GM10266 (cell line): Measurements from ENCODE around the gene ZNF732.
"Not testable (repeated sequence)": the region's sequence is repeated elsewhere in the genome, so short reads cannot be mapped to it uniquely, and the experiment has no call there.

Experiments
- DNase-seq: peaks from one replicate; pipeline ENCODE4 v3.0.0; 2012; ENCODE audit errors: extremely low spot score
- TF ChIP-seq, protein P1 (sequence below): IDR thresholded peaks from 2 replicates; pipeline ENCODE4 v1.5.1; 2012; ENCODE audit warnings: mild to moderate bottlenecking, low read depth; ENCODE audit not compliant: control insufficient read depth, insufficient read depth; ENCODE audit errors: missing control alignments

ZNF732 gene

DNA sequence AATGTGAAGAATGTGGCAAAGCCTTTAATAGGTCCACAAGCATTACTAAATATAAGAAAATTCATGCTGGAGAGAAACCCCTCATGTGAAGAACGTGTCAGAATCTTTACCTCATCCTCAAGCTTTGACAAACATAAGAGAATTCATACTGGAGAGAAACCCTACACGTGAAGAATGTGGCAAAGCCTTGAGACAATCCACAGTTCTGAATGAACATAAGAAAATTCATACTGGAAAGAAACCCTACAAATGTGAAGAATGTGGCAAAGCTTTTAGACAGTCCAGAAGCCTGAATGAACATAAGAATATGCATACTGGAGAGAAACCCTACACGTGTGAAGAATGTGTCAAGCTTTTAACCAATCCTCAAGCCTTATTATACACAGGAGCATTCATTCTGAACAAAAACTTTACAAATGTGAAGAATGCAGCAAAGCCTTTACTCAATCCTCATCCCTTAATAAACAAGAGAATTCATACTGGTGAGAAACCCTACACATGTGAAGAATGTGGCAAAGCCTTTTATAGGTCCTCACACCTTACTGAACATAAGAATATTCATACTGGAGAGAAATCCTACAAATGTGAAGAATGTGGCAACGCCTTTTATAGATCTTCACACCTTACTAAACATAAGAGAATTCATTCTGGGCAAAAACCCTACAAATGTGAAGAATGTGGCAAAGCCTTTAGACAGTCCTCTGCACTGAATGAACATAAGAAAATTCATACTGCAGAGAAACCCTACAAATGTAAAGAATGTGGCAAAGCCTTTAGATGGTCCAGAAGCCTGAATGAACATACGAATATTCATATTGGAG, 51.1 kb downstream of the ZNF732 start:
- TF ChIP-seq, protein P1, sequence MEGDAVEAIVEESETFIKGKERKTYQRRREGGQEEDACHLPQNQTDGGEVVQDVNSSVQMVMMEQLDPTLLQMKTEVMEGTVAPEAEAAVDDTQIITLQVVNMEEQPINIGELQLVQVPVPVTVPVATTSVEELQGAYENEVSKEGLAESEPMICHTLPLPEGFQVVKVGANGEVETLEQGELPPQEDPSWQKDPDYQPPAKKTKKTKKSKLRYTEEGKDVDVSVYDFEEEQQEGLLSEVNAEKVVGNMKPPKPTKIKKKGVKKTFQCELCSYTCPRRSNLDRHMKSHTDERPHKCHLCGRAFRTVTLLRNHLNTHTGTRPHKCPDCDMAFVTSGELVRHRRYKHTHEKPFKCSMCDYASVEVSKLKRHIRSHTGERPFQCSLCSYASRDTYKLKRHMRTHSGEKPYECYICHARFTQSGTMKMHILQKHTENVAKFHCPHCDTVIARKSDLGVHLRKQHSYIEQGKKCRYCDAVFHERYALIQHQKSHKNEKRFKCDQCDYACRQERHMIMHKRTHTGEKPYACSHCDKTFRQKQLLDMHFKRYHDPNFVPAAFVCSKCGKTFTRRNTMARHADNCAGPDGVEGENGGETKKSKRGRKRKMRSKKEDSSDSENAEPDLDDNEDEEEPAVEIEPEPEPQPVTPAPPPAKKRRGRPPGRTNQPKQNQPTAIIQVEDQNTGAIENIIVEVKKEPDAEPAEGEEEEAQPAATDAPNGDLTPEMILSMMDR = no peak
- no peak for DNase-seq

DNA sequence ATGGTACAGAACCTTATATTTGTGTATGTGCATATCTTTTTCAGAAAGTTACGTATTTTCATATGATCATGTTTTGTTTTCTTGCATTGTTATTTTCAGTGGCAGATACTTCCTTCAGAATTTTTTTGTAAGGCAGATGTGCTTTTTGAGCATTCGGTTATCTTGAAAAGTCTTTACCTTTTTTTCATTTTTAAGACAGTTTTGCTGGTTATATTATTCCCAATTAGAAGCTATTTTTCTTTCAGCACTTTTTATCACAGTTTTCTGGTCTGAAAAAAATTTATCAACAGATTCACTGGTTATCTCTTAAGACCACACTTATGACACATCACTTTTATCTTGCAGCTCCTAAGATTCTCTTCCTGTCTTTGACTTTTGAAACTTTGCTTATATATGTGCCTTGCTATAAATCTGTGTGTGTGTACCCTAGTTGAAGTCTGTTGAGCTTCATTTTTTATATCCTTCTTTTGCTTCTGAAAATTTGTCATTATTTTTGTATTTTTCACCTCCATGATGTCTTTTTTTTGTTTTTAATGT, 53.1 kb downstream of the ZNF732 start:
- no peak for DNase-seq
- TF ChIP-seq, protein P1 = no peak

DNA sequence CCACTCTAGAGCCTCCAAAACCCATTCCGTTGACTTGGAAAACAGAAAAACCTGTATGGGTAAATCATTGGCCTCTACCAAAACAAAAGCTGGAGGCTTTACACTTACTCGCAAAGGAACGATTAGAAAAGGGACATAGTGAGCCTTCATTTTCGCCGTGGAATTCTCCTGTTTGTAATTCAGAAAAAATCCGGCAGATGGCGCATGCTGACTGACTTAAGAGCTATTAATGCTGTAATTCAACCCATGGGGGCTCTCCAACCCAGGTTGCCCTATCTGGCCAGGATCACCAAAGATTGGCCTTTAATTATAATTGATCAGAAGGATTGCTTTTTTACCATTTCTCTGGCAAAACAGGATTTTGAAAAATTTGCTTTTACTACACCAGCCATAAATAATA, 60.8 kb downstream of the ZNF732 start:
- TF ChIP-seq, protein P1 = peak; percentile 54

DNA sequence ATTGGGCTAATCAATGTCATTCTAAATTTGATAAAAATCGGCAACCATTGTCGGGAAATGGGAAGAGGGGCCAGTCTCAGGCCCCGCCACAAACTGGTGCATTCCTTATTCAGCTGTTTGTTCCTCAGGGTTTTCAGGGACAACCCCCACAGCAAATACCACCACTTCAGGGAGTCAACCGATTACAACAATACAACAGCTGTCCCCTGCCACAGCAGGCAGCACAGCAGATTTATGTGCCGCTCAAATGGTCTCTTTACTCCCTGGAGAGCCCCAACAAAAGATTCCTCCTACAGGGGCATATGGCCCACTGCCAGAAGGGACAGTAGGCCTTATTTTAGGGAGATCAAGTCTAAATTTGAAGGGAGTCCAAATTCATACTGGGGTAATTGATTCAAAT, 61.8 kb downstream of the ZNF732 start:
- TF ChIP-seq, protein P1 = no peak
- DNase-seq = no peak

More for the DNA sequence above, 60.8 kb downstream of the ZNF732 start:
- DNase-seq = peak; percentile 11

DNA sequence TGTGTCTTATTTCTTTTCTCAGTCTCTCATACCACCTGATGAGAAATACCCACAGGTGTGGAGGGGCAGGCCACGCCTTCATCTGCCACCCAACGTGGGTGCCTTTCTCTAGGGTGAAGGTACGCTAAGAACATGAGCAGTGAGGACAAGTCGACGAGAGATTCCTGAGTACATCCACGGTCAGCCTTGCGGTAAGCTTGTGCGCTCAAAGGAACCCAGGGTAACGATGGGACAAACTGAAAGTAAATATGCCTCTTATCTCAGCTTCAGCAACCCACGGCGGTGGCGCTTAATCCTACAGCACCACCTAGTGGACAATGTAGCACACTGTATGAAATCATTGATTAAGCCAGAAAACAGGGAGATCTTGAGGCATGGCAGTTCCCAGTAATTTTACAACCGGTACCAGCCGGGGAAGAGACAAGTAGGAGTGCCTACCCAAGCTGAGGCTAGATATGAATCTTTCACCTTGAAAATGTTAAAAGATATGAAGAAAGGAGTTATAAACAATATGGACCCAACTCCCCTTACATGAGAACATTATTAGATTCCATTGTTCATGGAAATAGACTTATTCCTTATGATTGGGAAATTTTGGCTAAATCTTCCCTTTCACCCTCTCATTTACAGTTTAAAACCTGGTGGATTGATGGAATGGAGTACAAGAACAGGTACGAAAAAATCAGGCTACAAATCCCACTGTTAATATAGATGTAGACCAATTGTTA, 63.0 kb downstream of the ZNF732 start:
- TF ChIP-seq, protein P1 = peak; percentile 80
- DNase-seq = peak; percentile 45

DNA sequence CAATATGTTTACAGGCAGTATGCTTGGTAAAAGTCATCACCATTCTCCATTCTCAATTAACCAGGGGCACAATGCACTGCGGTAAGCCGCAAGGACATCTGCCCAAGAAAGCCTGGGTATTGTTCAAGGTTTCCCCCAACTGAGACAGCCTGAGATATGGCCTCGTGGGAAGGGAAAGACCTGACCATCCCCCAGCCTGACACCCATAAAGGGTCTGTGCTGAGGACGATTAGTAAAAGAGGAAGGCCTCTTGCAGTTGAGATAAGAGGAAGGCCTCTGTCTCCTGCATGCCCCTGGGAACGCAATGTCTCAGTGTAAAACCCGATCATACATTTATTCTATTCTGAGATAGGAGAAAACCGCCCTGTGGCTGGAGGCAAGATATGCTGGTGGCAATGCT, 63.9 kb downstream of the ZNF732 start:
- DNase-seq = not testable (repeated sequence)

DNA sequence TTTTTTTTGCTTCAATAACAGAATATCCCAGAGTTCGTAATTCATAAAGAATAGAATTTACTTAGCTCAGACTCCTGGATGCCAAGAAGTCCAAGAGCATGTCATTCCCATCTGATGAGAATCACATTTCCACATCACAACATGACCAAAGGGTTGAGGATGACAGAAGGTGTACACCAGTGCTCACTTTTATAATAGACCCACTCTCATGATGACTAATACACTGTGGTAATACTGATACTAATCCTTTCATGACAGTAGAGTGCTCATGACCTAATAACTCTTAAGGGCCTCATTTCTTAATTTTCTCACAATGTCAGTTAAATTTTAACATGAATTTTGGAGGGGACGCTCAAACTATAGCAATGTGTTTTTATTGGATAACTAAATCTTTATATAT, 69.2 kb downstream of the ZNF732 start:
- TF ChIP-seq, protein P1 = no peak
- no peak for DNase-seq
